Heart left ventricle (tissue), 16 donors: Measurements from ENCODE around the gene SEZ6L2. TPM values are rescaled to one million over a fixed set of nuclear protein-coding genes. Genes with fewer than 3 reads are reported as not detected.
"Not testable (repeated sequence)": the region's sequence is repeated elsewhere in the genome, so short reads cannot be mapped to it uniquely, and the experiment has no call there.

ENCODE experiments used
- ATAC-seq, 4 donors: fragments of 200-7000 bp; cut with Tn5 transposase; one replicate each; pipeline ENCODE4 v1.9.1; 2020 to 2022; ENCODE audit warnings: moderate library complexity in 4 of 4, mild to moderate bottlenecking in 3 of 4, moderate number of reproducible peaks in 1 of 4
- DNase-seq, 5 donors: peaks; one replicate each; pipeline ENCODE4 v3.0.0-alpha.2; 2020
- H3K27ac ChIP-seq, 12 donors: fragments of 200-600 bp; sonication (generic) in 4 of 12; one replicate each; pipeline versions ENCODE4 v1.5.0 to v1.8.0; 2016 to 2022; ENCODE audit warnings: mild to moderate bottlenecking in 2 of 12
- H3K27me3 ChIP-seq, 9 donors: fragments of 200-600 bp; sonication (generic) in 2 of 9; one replicate each; pipeline versions ENCODE4 v1.5.1 to v1.8.0; 2016 to 2022; ENCODE audit warnings: mild to moderate bottlenecking in 3 of 9
- H3K36me3 ChIP-seq, 9 donors: fragments of 200-600 bp; sonication (generic) in 2 of 9; one replicate each; pipeline versions ENCODE4 v1.5.0 to v1.8.0; 2018 to 2022; ENCODE audit warnings: mild to moderate bottlenecking in 2 of 9
- H3K4me1 ChIP-seq, 12 donors: fragments of 200-600 bp; sonication (generic) in 4 of 12; one replicate each; pipeline versions ENCODE4 v1.5.0 to v1.8.0; 2016 to 2022; ENCODE audit warnings: mild to moderate bottlenecking in 3 of 12
- H3K4me3 ChIP-seq, 12 donors: fragments of 200-600 bp; sonication (generic) in 4 of 12; one replicate each; pipeline versions ENCODE4 v1.5.0 to v1.8.0; 2017 to 2022; ENCODE audit warnings: mild to moderate bottlenecking in 9 of 12, moderate library complexity in 4 of 12
- H3K9me3 ChIP-seq, 12 donors: fragments of 200-600 bp; sonication (generic) in 4 of 12; one replicate each; pipeline versions ENCODE4 v1.5.0 to v1.8.0; 2016 to 2022; ENCODE audit warnings: mild to moderate bottlenecking in 1 of 12
- CTCF ChIP-seq, 12 donors: fragments of 200-600 bp; sonication (generic) in 4 of 12; IDR thresholded peaks; one replicate each; pipeline versions ENCODE4 v1.5.0 to v1.8.0; 2018 to 2022; ENCODE audit warnings: antibody characterized with exemption in 12 of 12, mild to moderate bottlenecking in 5 of 12
- POLR2A ChIP-seq, 2 donors: fragments of 450-650 bp; IDR thresholded peaks; one replicate each; pipeline ENCODE4 v1.6.1; 2017; ENCODE audit warnings: antibody characterized with exemption in 2 of 2, mild to moderate bottlenecking in 2 of 2, moderate library complexity in 2 of 2
- WGBS, 4 donors: extraction: QIAGEN DNeasy Blood & Tissue Kit in 2 of 4; methylation state at CpG; one replicate each; pipeline versions ENCODE4 v1.1.5 to v1.1.7; 2013 to 2018; 5-methylcytosine and 5-hydroxymethylcytosine counted together
- intact Hi-C, 10 donors: fragments of 100-400 bp; cut with DNase I; formaldehyde crosslinking; loops; one replicate each; pipeline versions ENCODE4 v1.11.1 to v1.14.2; 2022
- polyA plus RNA-seq, 2 donors: library from polyadenylated mRNA; stranded (reverse); fragments of 200-250 nt; gene quantifications; one replicate each; pipeline ENCODE4 v1.2.3, GENCODE V29; 2013
- total RNA-seq, 9 donors: library from RNA; depleted of rRNA in 2 of 9; stranded (reverse); fragments of >200 nt in 2 of 9; fragmentation: NEBNext Ultra II Directional in 3 of 9; extraction: Animal tissue kit (Norgen Biotek cat#: 25700) in 3 of 9; gene quantifications; one replicate each; pipeline versions ENCODE4 v1.1.0 to v1.2.4, GENCODE V29; 2016 to 2023
- donor health status: ischemic (EF 13 %, LVEDD 7.1; RV severe dilation, severe dysfunction).
- donor health status: healthy with polysubstance abuse.
- donor health status: DM: no; HTN: yes; CAD: no.
- donor health status: DM: no; HTN: no; CAD: no.
- donor health status: ischemic (EF 25% LVEDD 6.9; RV normal size, moderate dysfunction).
- donor health status: ischemic (EF 25% LVEDD 5.7; RV mildly dilated, moderate dysfunction).
- donor health status: healthy.
- donor health status: DM: yes; HTN: yes; CAD: no.
- donor health status: ischemic (EF 35%, LVEDD 5.7; RV mildly dilated, moderate dysfunction).
- donor health status: nonischemic (EF 11% LVEDD 7.7; RV severe dilation, severe dysfunction).
- donor health status: DM: yes; HTN: yes; CAD: no.
- donor health status: PGD.
- donor health status: ischemic (EF 29% LVEDD 5.4; RV normal size, mild dysfunction).
- donor health status: nonischemic (EF 23%, LVEDD 6.1; RV moderate dilation, normal function).

Gene SEZ6L2
- total and polyA plus RNA-seq, 11 donors = 0.15 to 8.9 (median 1.1) TPM; not detected in 1

DNA sequence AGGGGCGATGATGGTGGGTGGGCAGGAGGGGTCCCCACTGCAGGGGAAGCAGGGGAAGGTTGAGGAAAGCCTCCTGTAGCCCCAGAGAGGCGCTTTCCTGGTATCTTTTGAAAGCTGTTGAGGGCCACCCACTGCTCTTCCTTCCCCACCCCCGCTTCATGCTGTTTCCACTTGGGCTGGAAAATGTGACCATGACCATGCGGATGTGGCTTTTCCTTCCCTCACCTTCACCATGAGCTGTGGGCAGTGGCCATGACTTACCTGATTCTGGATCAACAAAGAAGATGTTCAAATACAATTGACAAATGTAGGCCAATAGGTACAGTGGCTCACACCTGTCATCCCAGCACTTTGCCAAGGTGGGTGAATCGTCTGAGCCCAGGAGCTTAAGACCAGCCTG, 65.3 kb downstream of the SEZ6L2 start:
- peaks cover 0 to 6% (median 0%) of the 10 kb centered on the region in 12 donors for H3K4me1 ChIP-seq
- 95 to 98% (median 96%) methylated on average over 5 of the region's 5 CpGs for WGBS, 4 donors
- no peaks in the 10 kb centered on the region for H3K27me3 ChIP-seq
- peaks cover 0 to 94% (median 83%) of the 10 kb centered on the region in 9 donors for H3K36me3 ChIP-seq
- no peak overlapping the region for H3K4me3 ChIP-seq
- no peak for ATAC-seq
- no peaks in the 10 kb centered on the region for H3K9me3 ChIP-seq
- H3K27ac ChIP-seq = no peak overlapping the region
- TF ChIP-seq CTCF (IDR thresholded peaks at IDR 0.05) = no peak
- no peak for TF ChIP-seq POLR2A (IDR thresholded peaks at IDR 0.05)
- intact Hi-C loops = no loop called here
- DNase-seq = no peak

- H3K9me3 ChIP-seq, DNase-seq, H3K4me1 ChIP-seq, ATAC-seq, H3K27me3 ChIP-seq, H3K4me3 ChIP-seq, intact Hi-C loops, H3K27ac ChIP-seq: not testable (repeated sequence)
- H3K36me3 ChIP-seq = peaks cover 0 to 85% (median 76%) of the 10 kb centered on the region in 9 donors
- 96 to 98% (median 97%) methylated on average over 4 of the region's 4 CpGs for WGBS, 4 donors
These were observed 66.1 kb downstream of the SEZ6L2 start for GRCh38 chr16:29833219-29833618.

DNA sequence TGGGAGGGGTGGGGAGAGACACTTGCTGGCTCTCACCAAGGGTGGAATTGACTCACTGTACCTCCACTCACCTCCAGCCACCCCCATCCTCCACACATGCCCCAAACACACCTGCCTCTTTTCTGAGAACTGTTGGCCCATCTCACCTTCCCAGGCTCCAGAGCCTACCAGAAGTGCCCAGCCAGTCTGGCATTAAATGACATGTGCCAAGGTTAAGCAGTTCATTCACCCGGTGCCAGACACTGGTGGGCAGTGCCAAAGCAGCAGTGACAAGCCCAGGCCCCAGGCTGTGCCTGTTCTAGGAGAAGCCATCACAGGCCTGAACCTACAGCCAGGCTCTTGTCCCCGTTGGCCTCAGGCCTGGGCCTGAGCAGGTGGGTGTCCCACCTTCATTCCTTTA, 67.9 kb downstream of the SEZ6L2 start:
- ATAC-seq (peak; percentile 61 to 92 (median 80)), DNase-seq (peak in 3 of 5 donors; percentile 38 to 75 (median 74))
- H3K36me3 ChIP-seq = peaks cover 0 to 76% (median 58%) of the 10 kb centered on the region in 9 donors
- TF ChIP-seq POLR2A (IDR thresholded peaks at IDR 0.05) (no peak), CTCF (IDR thresholded peaks at IDR 0.05) (no peak)
- H3K9me3 ChIP-seq = no peaks in the 10 kb centered on the region
- WGBS, 4 donors = 43 to 63% (median 54%) methylated on average over 2 of the region's 2 CpGs
- no peak overlapping the region for H3K4me3 ChIP-seq
- intact Hi-C loops = no loop called here
- H3K27me3 ChIP-seq = no peaks in the 10 kb centered on the region
- H3K27ac ChIP-seq = no peak overlapping the region
- peaks cover 0 to 18% (median 4%) of the 10 kb centered on the region in 12 donors for H3K4me1 ChIP-seq

GRCh38 chr16:29830774-29831173, 68.6 kb downstream of the SEZ6L2 start:
- DNase-seq = no peak
- H3K4me3 ChIP-seq = no peak overlapping the region
- no peaks in the 10 kb centered on the region for H3K9me3 ChIP-seq
- intact Hi-C loops = no loop called here
- peaks cover 0 to 74% (median 51%) of the 10 kb centered on the region in 9 donors for H3K36me3 ChIP-seq
- ATAC-seq = no peak
- no peak overlapping the region for H3K27ac ChIP-seq
- no peak for TF ChIP-seq CTCF (IDR thresholded peaks at IDR 0.05)
- TF ChIP-seq POLR2A (IDR thresholded peaks at IDR 0.05) = no peak
- H3K27me3 ChIP-seq = no peaks in the 10 kb centered on the region
- peaks cover 0 to 26% (median 8%) of the 10 kb centered on the region in 12 donors for H3K4me1 ChIP-seq
- 92 to 97% (median 95%) methylated on average over 10 to 11 of the region's 11 CpGs for WGBS, 4 donors

- Histone ChIP-seq H3K27me3 (no peaks in the 10 kb centered on the region), H3K4me1 (peaks cover 0 to 70% (median 47%) of the 10 kb centered on the region in 12 donors), H3K36me3 (peaks cover 0 to 34% (median 9%) of the 10 kb centered on the region in 9 donors), H3K4me3 (no peak overlapping the region), H3K27ac (peak overlapping the region in 11 of 12 donors; percentile 59 to 91 (median 77)), H3K9me3 (no peaks in the 10 kb centered on the region)
- intact Hi-C loops = no loop called here
- no peak for ATAC-seq
- no peak for TF ChIP-seq POLR2A (IDR thresholded peaks at IDR 0.05)
- no peak for TF ChIP-seq CTCF (IDR thresholded peaks at IDR 0.05)
- WGBS, 4 donors = 85 to 97% (median 90%) methylated on average over 5 to 8 of the region's 8 CpGs
- no peak for DNase-seq
These were observed 73.0 kb downstream of the SEZ6L2 start for GRCh38 chr16:29826342-29826695.
